HepG2 (cell line): Measurements from ENCODE around the gene LGI2.

Source experiments
- ADNP ChIP-seq: sonication (generic); formaldehyde crosslinking; IDR thresholded peaks from 2 replicates; pipeline ENCODE4 v1.4.0; 2020; ENCODE audit warnings: missing genetic modification reagents
- ARID2 ChIP-seq: sonication (generic); formaldehyde crosslinking; IDR thresholded peaks from 2 replicates; pipeline ENCODE4 v1.8.1; 2022; ENCODE audit warnings: mild to moderate bottlenecking, missing genetic modification reagents, borderline replicate concordance
- BORCS8-MEF2B ChIP-seq: sonication (generic); formaldehyde crosslinking; IDR thresholded peaks from 2 replicates; pipeline ENCODE4 v1.8.0; 2022; ENCODE audit warnings: mild to moderate bottlenecking, missing genetic modification reagents
- DNMT3B ChIP-seq: conservative IDR thresholded peaks from 2 replicates; pipeline ENCODE4 v1.6.1; 2016; ENCODE audit warnings: missing biosample characterization, control low read depth
- EP300 ChIP-seq, 3 experiments: sonication (generic) in 1 of 3; formaldehyde crosslinking in 1 of 3; IDR thresholded peaks; 2 replicates each; pipeline versions ENCODE4 v1.5.1 to v1.6.1; 2011 to 2020; ENCODE audit warnings: low read depth in 2 of 3, low read length in 2 of 3, borderline replicate concordance in 1 of 3, improper control_type of control experiment in 1 of 3, mild to moderate bottlenecking in 1 of 3, missing genetic modification reagents in 1 of 3, moderate library complexity in 1 of 3
- FOXO1 ChIP-seq: sonication (generic); formaldehyde crosslinking; IDR thresholded peaks from 2 replicates; pipeline ENCODE4 v1.4.0; 2020; ENCODE audit warnings: missing genetic modification reagents
- GPN1 ChIP-seq: sonication (generic); formaldehyde crosslinking; IDR thresholded peaks from 2 replicates; pipeline ENCODE4 v1.5.1; 2020; ENCODE audit warnings: missing genetic modification reagents, borderline replicate concordance
- RFX5 ChIP-seq: IDR thresholded peaks from 2 replicates; pipeline ENCODE4 v1.6.1; 2011; ENCODE audit warnings: low read depth, low read length, improper control_type of control experiment
- ZNF281 ChIP-seq: sonication (generic); formaldehyde crosslinking; IDR thresholded peaks from 2 replicates; pipeline ENCODE4 v1.4.0; 2020; ENCODE audit warnings: missing genetic modification reagents, borderline replicate concordance
- TF ChIP-seq, protein P1 (sequence below): sonication (generic); formaldehyde crosslinking; IDR thresholded peaks from 2 replicates; pipeline ENCODE4 v1.5.0; 2020; ENCODE audit warnings: mild to moderate bottlenecking, missing genetic modification reagents, moderate library complexity

GRCh38 chr4:24995346-24995919 is 35.3 kb downstream of the LGI2 start:
- no peak for TF ChIP-seq ZNF281 (CRISPR knock-in tag)
- TF ChIP-seq, protein P1, sequence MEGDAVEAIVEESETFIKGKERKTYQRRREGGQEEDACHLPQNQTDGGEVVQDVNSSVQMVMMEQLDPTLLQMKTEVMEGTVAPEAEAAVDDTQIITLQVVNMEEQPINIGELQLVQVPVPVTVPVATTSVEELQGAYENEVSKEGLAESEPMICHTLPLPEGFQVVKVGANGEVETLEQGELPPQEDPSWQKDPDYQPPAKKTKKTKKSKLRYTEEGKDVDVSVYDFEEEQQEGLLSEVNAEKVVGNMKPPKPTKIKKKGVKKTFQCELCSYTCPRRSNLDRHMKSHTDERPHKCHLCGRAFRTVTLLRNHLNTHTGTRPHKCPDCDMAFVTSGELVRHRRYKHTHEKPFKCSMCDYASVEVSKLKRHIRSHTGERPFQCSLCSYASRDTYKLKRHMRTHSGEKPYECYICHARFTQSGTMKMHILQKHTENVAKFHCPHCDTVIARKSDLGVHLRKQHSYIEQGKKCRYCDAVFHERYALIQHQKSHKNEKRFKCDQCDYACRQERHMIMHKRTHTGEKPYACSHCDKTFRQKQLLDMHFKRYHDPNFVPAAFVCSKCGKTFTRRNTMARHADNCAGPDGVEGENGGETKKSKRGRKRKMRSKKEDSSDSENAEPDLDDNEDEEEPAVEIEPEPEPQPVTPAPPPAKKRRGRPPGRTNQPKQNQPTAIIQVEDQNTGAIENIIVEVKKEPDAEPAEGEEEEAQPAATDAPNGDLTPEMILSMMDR (CRISPR knock-in tag), result no peak
- no peak for TF ChIP-seq EP300 (IDR thresholded peaks at IDR 0.05; ENCODE audit: low read depth in 2 of 2, low read length in 2 of 2)
- no peak for TF ChIP-seq EP300 (CRISPR knock-in tag; IDR thresholded peaks at IDR 0.05; ENCODE audit: borderline replicate concordance)
- no peak for TF ChIP-seq FOXO1
- TF ChIP-seq DNMT3B (CRISPR knock-in tag), result no peak
- TF ChIP-seq GPN1 (CRISPR knock-in tag), result no peak
- TF ChIP-seq ARID2 (CRISPR knock-in tag), result no peak
- no peak for TF ChIP-seq BORCS8-MEF2B (CRISPR knock-in tag)
- TF ChIP-seq ADNP, result no peak
- TF ChIP-seq RFX5, result no peak
